Measurements from ENCODE around the gene CDX1.
"Not testable (repeated sequence)": the region's sequence is repeated elsewhere in the genome, so short reads cannot be mapped to it uniquely, and the experiment has no call there.

CDX1 gene

GRCh38 chr5:150233706-150234105, 67.1 kb downstream of the CDX1 start:
- not testable (repeated sequence) for DNase-seq (ENCODE audit: low spot score)
